HG03103 (cell line): ENCODE measurements around the gene CDH18.
"Not testable (repeated sequence)": the region's sequence is repeated elsewhere in the genome, so short reads cannot be mapped to it uniquely, and the experiment has no call there.

Source experiments
- ATAC-seq: cut with Tn5 transposase; IDR thresholded peaks from one replicate; pipeline ENCODE4 v1.9.1; 2021; ENCODE audit warnings: low read depth; ENCODE audit not compliant: unreplicated experiment

Gene CDH18

GRCh38 chr5:19865336-19866089 lies 122.5 kb downstream of the CDH18 start:
- ATAC-seq = no peak

GRCh38 chr5:19862711-19863110 lies 125.3 kb downstream of the CDH18 start:
- ATAC-seq = no peak

- no peak for ATAC-seq
Measured at GRCh38 chr5:19859020-19859419, 129.0 kb downstream of the CDH18 start.

- ATAC-seq = no peak
Measured at GRCh38 chr5:19855931-19856330, 132.1 kb downstream of the CDH18 start.

- no peak for ATAC-seq
Measured at GRCh38 chr5:19855453-19855852, 132.5 kb downstream of the CDH18 start.

- no peak for ATAC-seq
Measured at GRCh38 chr5:19855031-19855430, 133.0 kb downstream of the CDH18 start.

- ATAC-seq = no peak
Measured at GRCh38 chr5:19853616-19854240, 134.3 kb downstream of the CDH18 start.

GRCh38 chr5:19837536-19838174 lies 150.3 kb downstream of the CDH18 start:
- no peak for ATAC-seq

GRCh38 chr5:19835442-19835841 lies 152.6 kb downstream of the CDH18 start:
- no peak for ATAC-seq

GRCh38 chr5:19812720-19813119 lies 175.3 kb downstream of the CDH18 start:
- not testable (repeated sequence) for ATAC-seq

- ATAC-seq = no peak
Measured at GRCh38 chr5:19806756-19807155, 181.2 kb downstream of the CDH18 start.

- no peak for ATAC-seq
Measured at GRCh38 chr5:19802686-19803085, 185.3 kb downstream of the CDH18 start.

- ATAC-seq = no peak
Measured at GRCh38 chr5:19795218-19795617, 192.8 kb downstream of the CDH18 start.

- ATAC-seq = no peak
Measured at GRCh38 chr5:19790829-19791466, 197.1 kb downstream of the CDH18 start.

- no peak for ATAC-seq
Measured at GRCh38 chr5:19782566-19782965, 205.4 kb downstream of the CDH18 start.

GRCh38 chr5:19777363-19777762 lies 210.6 kb downstream of the CDH18 start:
- ATAC-seq = no peak

- not testable (repeated sequence) for ATAC-seq
Measured at GRCh38 chr5:19776886-19777285, 211.1 kb downstream of the CDH18 start.

GRCh38 chr5:19771174-19771835 lies 216.7 kb downstream of the CDH18 start:
- no peak for ATAC-seq

GRCh38 chr5:19770396-19770795 lies 217.6 kb downstream of the CDH18 start:
- ATAC-seq = no peak

- ATAC-seq = no peak
Measured at GRCh38 chr5:19767987-19768386, 220.0 kb downstream of the CDH18 start.

- no peak for ATAC-seq
Measured at GRCh38 chr5:19753579-19753978, 234.4 kb downstream of the CDH18 start.
